OCI-LY7 (cell line): ENCODE results near the gene TAPBP.

Experiments
- CTCF ChIP-seq: fragments of 200-600 bp; sonication (generic); conservative IDR thresholded peaks from 2 replicates; pipeline ENCODE4 v1.5.1; 2014; ENCODE audit warnings: mild to moderate bottlenecking, antibody characterized with exemption, low read length, moderate library complexity, mixed read lengths
- EZH2phosphoT487 ChIP-seq: fragments of 200-600 bp; sonication (generic); IDR thresholded peaks from 2 replicates; pipeline ENCODE4 v1.6.1; 2018; ENCODE audit warnings: low read depth, borderline replicate concordance, mild to moderate bottlenecking, mixed run types, antibody characterized with exemption, low read length, moderate library complexity, mixed read lengths

- no peak for TF ChIP-seq CTCF
- TF ChIP-seq EZH2phosphoT487: no peak
Observed at GRCh38 chr6:33304216-33304615, 9.7 kb downstream of the TAPBP start.
